Measurements from ENCODE around the gene ZCCHC14. TPM values are rescaled to one million over a fixed set of nuclear protein-coding genes. Genes with fewer than 3 reads are reported as not detected.

Gene ZCCHC14
- total and polyA plus RNA-seq, 2 of the 8 experiments (the other 6 are each of a cell fraction or from before 2014, with no cell fraction given): 8.2 to 28.2 TPM

GRCh38 chr16:87445486-87445885 lies 47.3 kb downstream of the ZCCHC14 start (continued):
- no peak for TF ChIP-seq SIN3A (conservative IDR thresholded peaks at IDR 0.05 in 1 of 2, IDR thresholded peaks at IDR 0.05 in 1 of 2; ENCODE audit: low read depth in 1 of 2, low read length in 2 of 2)
- TF ChIP-seq RBBP5 (IDR thresholded peaks at IDR 0.05; ENCODE audit: borderline replicate concordance, low read depth, low read length): no peak
